Measurements from ENCODE around the gene PCCA.
A peak's percentile ranks its signal among the peaks of the same experiment; 100 is the strongest.

PCCA gene

DNA sequence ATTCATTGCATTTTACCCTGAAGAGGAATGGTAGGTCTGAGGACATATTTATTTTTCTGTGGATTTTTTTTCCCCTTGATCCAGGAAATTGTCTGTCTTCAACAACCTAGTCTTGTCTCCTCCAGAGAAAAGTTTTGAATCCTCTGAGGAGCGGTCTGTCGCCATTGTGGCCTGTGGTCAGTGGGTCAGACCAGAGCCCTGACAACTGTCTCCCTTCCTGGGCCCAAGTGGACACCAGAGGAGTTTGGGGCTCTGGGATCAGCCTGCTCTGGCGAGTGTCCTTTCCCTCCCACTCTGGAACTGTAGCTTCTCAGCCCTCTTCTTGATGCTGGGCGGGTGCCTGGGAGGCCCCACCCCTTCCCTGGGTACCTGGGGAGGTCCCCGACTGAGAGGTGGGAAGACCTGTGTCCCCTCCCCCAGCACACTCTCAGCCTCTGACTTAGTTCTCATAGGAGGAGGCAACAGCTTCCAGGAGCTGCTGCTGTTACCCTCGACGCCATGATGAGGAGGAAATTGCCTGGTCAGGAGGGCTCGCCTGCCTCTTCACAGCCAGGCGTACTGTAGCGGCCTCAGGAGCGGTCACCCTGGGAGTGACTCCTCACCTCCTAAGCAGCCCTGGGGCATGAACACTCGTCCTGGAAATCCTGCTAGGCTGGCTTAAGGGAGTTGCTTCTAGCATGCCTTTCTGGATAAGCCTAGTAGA is 389.4 kb downstream of the PCCA start:
- TF ChIP-seq EZH2phosphoT487 (IDR thresholded peaks at IDR 0.05; ENCODE audit: low read depth): no peak
- TF ChIP-seq, protein P1, sequence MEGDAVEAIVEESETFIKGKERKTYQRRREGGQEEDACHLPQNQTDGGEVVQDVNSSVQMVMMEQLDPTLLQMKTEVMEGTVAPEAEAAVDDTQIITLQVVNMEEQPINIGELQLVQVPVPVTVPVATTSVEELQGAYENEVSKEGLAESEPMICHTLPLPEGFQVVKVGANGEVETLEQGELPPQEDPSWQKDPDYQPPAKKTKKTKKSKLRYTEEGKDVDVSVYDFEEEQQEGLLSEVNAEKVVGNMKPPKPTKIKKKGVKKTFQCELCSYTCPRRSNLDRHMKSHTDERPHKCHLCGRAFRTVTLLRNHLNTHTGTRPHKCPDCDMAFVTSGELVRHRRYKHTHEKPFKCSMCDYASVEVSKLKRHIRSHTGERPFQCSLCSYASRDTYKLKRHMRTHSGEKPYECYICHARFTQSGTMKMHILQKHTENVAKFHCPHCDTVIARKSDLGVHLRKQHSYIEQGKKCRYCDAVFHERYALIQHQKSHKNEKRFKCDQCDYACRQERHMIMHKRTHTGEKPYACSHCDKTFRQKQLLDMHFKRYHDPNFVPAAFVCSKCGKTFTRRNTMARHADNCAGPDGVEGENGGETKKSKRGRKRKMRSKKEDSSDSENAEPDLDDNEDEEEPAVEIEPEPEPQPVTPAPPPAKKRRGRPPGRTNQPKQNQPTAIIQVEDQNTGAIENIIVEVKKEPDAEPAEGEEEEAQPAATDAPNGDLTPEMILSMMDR (IDR thresholded peaks at IDR 0.05; ENCODE audit: low read depth, low read length): no peak
- no peaks in the 10 kb centered on the region for H4K20me1 ChIP-seq (ENCODE audit: insufficient read depth, low read length)
- no peaks in the 10 kb centered on the region for H3K27me3 ChIP-seq (ENCODE audit: low read depth, low read length)
- no peak overlapping the region for H2AFZ ChIP-seq (ENCODE audit: low read depth, low read length)
- no peaks in the 10 kb centered on the region for H3K79me2 ChIP-seq (ENCODE audit: low read length)
- peak overlapping the region; percentile 82 for H3K27ac ChIP-seq (ENCODE audit: low read length)
- H3K4me3 ChIP-seq (ENCODE audit: low read length): no peak overlapping the region
- H3K4me1 ChIP-seq (ENCODE audit: low read length): peaks cover 84% of the 10 kb centered on the region
- H3K36me3 ChIP-seq (replicated peaks; ENCODE audit: low read depth, low read length): no peaks in the 10 kb centered on the region
- H3K4me2 ChIP-seq (ENCODE audit: low read length): no peak overlapping the region
- H3K9ac ChIP-seq (ENCODE audit: low read length): peak overlapping the region; percentile 45; the same call in 1 of the 2 replicates
- no peaks in the 10 kb centered on the region for H3K9me3 ChIP-seq (ENCODE audit: insufficient read depth, low read length)

DNA sequence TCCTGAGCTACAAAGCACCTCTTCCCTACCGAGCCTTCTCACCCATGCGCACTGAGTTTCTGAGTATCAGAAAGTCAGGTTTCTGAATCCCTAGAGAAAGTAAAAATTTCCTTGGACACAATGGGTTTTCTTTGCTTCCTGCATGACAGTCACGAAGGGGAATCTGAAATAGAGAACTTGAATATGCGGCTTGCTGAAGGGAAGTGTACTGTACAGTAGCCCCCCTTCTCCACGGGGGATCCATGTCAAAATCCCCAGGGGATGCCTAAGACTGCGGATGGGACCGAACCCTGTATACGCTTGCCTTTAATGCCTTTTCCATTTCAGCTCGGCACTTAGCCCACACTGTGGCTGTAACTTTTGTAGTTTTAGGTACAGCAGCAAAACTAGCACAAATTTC is 391.8 kb downstream of the PCCA start:
- peak overlapping the region; percentile 2; the same call in 1 of the 2 replicates for H2AFZ ChIP-seq (ENCODE audit: low read depth, low read length)
- no peak overlapping the region for H3K27ac ChIP-seq (ENCODE audit: low read length)
- H3K27me3 ChIP-seq (ENCODE audit: low read depth, low read length): no peaks in the 10 kb centered on the region
- no peaks in the 10 kb centered on the region for H4K20me1 ChIP-seq (ENCODE audit: insufficient read depth, low read length)
- peaks cover 79% of the 10 kb centered on the region for H3K4me1 ChIP-seq (ENCODE audit: low read length)
- no peaks in the 10 kb centered on the region for H3K79me2 ChIP-seq (ENCODE audit: low read length)
- H3K9me3 ChIP-seq (ENCODE audit: insufficient read depth, low read length): no peaks in the 10 kb centered on the region
- H3K36me3 ChIP-seq (replicated peaks; ENCODE audit: low read depth, low read length): no peaks in the 10 kb centered on the region
- peak overlapping the region; percentile 9; the same call in 1 of the 2 replicates for H3K9ac ChIP-seq (ENCODE audit: low read length)
- H3K4me3 ChIP-seq (ENCODE audit: low read length): peak overlapping the region; percentile 39
- H3K4me2 ChIP-seq (ENCODE audit: low read length): peak overlapping the region; percentile 65
- TF ChIP-seq, protein P1 (IDR thresholded peaks at IDR 0.05; ENCODE audit: low read depth, low read length): no peak
- no peak for TF ChIP-seq EZH2phosphoT487 (IDR thresholded peaks at IDR 0.05; ENCODE audit: low read depth)

DNA sequence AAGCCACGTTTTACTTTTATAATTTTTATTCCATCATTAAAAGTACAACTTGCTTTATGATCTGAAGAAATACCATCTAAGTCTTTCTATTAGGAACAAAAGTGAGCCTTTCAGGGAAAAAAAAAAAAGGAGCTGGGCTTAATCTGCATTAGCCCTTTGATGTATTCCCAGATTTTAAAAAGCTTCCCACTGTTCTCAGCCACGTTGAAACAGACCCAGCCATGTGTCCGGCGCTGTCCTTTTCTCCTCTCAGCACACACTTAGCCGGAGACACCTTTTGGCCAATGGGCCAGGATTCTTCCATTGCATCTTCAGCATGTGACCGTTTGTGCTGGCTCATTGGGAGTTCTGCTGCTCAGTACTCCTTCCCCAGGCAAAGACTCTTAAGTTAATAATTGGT is 394.2 kb downstream of the PCCA start:
- Histone ChIP-seq H3K79me2 (ENCODE audit: low read length) (no peaks in the 10 kb centered on the region), H3K9ac (ENCODE audit: low read length) (no peak overlapping the region), H3K36me3 (replicated peaks; ENCODE audit: low read depth, low read length) (no peaks in the 10 kb centered on the region), H3K9me3 (ENCODE audit: insufficient read depth, low read length) (no peaks in the 10 kb centered on the region), H3K4me2 (ENCODE audit: low read length) (peak overlapping the region; percentile 62), H3K4me1 (ENCODE audit: low read length) (peaks cover 54% of the 10 kb centered on the region), H3K27ac (ENCODE audit: low read length) (peak overlapping the region; percentile 31), H3K27me3 (ENCODE audit: low read depth, low read length) (no peaks in the 10 kb centered on the region), H3K4me3 (ENCODE audit: low read length) (peak overlapping the region; percentile 34), H4K20me1 (ENCODE audit: insufficient read depth, low read length) (no peaks in the 10 kb centered on the region), H2AFZ (ENCODE audit: low read depth, low read length) (no peak overlapping the region)
- TF ChIP-seq, protein P1 (IDR thresholded peaks at IDR 0.05; ENCODE audit: low read depth, low read length): no peak
- no peak for TF ChIP-seq EZH2phosphoT487 (IDR thresholded peaks at IDR 0.05; ENCODE audit: low read depth)

DNA sequence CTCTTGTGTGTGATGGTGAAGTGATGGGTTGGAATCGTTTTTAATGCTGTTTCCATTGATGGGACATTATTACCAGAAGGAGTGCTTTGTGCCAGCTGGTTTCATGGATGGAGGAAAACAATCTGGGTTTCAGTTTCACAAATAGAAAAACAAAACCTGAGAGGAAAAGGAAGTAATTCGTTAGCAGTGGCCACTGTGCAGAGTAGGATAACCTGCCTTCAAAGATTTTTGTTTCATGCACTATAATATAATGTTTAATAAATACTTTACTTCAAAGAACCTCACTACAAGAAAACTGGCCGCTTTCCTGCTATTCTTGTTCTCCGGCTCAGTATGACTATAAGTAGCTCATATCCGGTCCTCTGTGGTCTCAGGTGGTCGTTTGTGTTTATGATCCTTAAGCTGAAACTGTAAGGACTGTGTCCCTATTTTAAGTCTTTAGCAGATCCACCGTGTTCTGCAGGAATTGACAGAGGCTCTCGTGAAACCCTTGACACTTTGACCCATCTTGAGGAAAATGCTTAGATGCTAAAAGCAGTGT is 395.0 kb downstream of the PCCA start:
- no peaks in the 10 kb centered on the region for H3K9me3 ChIP-seq (ENCODE audit: insufficient read depth, low read length)
- peaks cover 46% of the 10 kb centered on the region for H3K4me1 ChIP-seq (ENCODE audit: low read length)
- no peak overlapping the region for H3K9ac ChIP-seq (ENCODE audit: low read length)
- H2AFZ ChIP-seq (ENCODE audit: low read depth, low read length): no peak overlapping the region
- H3K79me2 ChIP-seq (ENCODE audit: low read length): no peaks in the 10 kb centered on the region
- peak overlapping the region; percentile 34 for H3K4me3 ChIP-seq (ENCODE audit: low read length)
- H3K27me3 ChIP-seq (ENCODE audit: low read depth, low read length): no peaks in the 10 kb centered on the region
- H3K36me3 ChIP-seq (replicated peaks; ENCODE audit: low read depth, low read length): no peaks in the 10 kb centered on the region
- peak overlapping the region; percentile 31 for H3K27ac ChIP-seq (ENCODE audit: low read length)
- H4K20me1 ChIP-seq (ENCODE audit: insufficient read depth, low read length): no peaks in the 10 kb centered on the region
- H3K4me2 ChIP-seq (ENCODE audit: low read length): peak overlapping the region; percentile 62
- TF ChIP-seq, protein P1 (IDR thresholded peaks at IDR 0.05; ENCODE audit: low read depth, low read length): no peak
- no peak for TF ChIP-seq EZH2phosphoT487 (IDR thresholded peaks at IDR 0.05; ENCODE audit: low read depth)
